ENCODE data around the gene BMPR1A.
A peak's percentile ranks its signal among the peaks of the same experiment; 100 is the strongest.

The BMPR1A gene

DNA sequence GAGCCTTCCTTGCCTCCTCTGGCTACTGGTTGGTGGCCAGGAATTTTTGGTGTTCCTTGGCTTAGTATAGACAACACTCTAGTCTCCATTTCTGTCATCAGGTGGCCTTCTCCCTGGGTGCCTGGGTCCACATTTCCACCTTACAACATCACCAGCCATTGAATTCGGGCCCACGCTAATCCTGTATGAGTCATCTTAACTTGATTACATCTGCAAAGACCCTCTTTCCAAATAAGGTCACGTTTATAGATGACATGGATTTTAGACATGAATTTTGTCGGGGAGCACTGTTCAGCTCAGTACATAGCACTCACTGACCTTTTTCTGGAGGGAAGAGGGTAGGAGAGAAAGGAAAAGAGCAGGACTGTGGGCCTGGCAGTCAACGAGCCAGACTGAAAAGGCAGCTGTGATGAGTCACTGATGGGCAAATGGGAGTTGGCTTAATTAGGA lies 161.6 kb downstream of the BMPR1A start:
- Histone ChIP-seq H3K9ac (ENCODE audit: low read length) (no peak overlapping the region), H3K4me2 (ENCODE audit: low read length) (no peak overlapping the region), H2BK120ac (ENCODE audit: low read depth, low read length) (no peak overlapping the region), H3K23ac (ENCODE audit: low read length) (no peak overlapping the region), H3K27ac (ENCODE audit: low read depth, low read length) (no peak overlapping the region), H2BK15ac (replicated peaks; ENCODE audit: low read depth) (no peak overlapping the region), H3K79me2 (ENCODE audit: control insufficient read depth, insufficient read depth, low read length) (no peaks in the 10 kb centered on the region), H3K18ac (ENCODE audit: low read length) (no peak overlapping the region), H3K36me3 (ENCODE audit: control insufficient read depth, insufficient read depth, low read length) (peaks cover 9% of the 10 kb centered on the region), H3K56ac (ENCODE audit: low read length) (no peak overlapping the region), H3K4me1 (ENCODE audit: control insufficient read depth, low read depth, low read length) (no peaks in the 10 kb centered on the region), H3K4ac (ENCODE audit: low read depth, low read length) (no peak overlapping the region), H3K4me3 (ENCODE audit: low read length) (no peak overlapping the region), H4K5ac (ENCODE audit: low read length) (no peak overlapping the region), H3K79me1 (ENCODE audit: low read length) (no peaks in the 10 kb centered on the region), H2BK5ac (ENCODE audit: low read length) (no peak overlapping the region), H2AK5ac (ENCODE audit: low read length) (no peak overlapping the region), H3K27me3 (ENCODE audit: insufficient read depth, low read length, poor library complexity) (no peaks in the 10 kb centered on the region), H4K8ac (ENCODE audit: low read depth, low read length) (no peak overlapping the region)
- WGBS (ENCODE audit: extremely low coverage, insufficient coverage, low lambda C conversion rate): no CpG with 5 or more reads among the region's 5 CpGs
- DNase-seq: peak; percentile 53

DNA sequence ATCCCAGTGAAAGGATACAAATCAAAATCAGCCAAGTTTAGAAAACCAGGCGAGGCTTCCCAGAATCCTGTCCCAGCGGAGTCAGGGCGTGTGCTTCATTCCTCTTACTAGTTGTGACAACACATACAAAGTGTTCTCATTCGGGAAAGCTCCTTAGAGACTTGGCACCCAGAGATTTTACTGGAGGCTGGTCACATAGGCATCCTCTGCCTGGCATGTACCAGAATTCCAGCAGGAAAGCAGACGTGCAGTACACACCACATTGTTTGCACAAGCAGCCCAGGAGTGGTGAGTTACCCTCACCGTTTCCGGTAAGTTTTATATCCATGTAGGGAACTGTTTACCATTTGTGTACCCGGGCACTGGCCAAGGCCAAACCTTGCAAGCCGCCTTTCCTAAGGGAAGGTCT lies 166.1 kb downstream of the BMPR1A start:
- Histone ChIP-seq H3K4ac (ENCODE audit: low read depth, low read length) (no peak overlapping the region), H4K8ac (ENCODE audit: low read depth, low read length) (no peak overlapping the region), H4K5ac (ENCODE audit: low read length) (no peak overlapping the region), H3K23ac (ENCODE audit: low read length) (no peak overlapping the region), H3K79me2 (ENCODE audit: control insufficient read depth, insufficient read depth, low read length) (no peaks in the 10 kb centered on the region), H3K9ac (ENCODE audit: low read length) (no peak overlapping the region), H3K79me1 (ENCODE audit: low read length) (no peaks in the 10 kb centered on the region), H3K4me1 (ENCODE audit: control insufficient read depth, low read depth, low read length) (no peaks in the 10 kb centered on the region), H2BK5ac (ENCODE audit: low read length) (no peak overlapping the region), H3K27ac (ENCODE audit: low read depth, low read length) (no peak overlapping the region), H3K18ac (ENCODE audit: low read length) (no peak overlapping the region), H3K36me3 (ENCODE audit: control insufficient read depth, insufficient read depth, low read length) (peaks cover 9% of the 10 kb centered on the region), H3K4me2 (ENCODE audit: low read length) (no peak overlapping the region), H3K4me3 (ENCODE audit: low read length) (no peak overlapping the region), H2BK120ac (ENCODE audit: low read depth, low read length) (no peak overlapping the region), H3K27me3 (ENCODE audit: insufficient read depth, low read length, poor library complexity) (no peaks in the 10 kb centered on the region), H2AK5ac (ENCODE audit: low read length) (no peak overlapping the region), H3K56ac (ENCODE audit: low read length) (no peak overlapping the region), H2BK15ac (replicated peaks; ENCODE audit: low read depth) (no peak overlapping the region)
- no peak for DNase-seq
- no CpG with 5 or more reads among the region's 9 CpGs for WGBS (ENCODE audit: extremely low coverage, insufficient coverage, low lambda C conversion rate)

DNA sequence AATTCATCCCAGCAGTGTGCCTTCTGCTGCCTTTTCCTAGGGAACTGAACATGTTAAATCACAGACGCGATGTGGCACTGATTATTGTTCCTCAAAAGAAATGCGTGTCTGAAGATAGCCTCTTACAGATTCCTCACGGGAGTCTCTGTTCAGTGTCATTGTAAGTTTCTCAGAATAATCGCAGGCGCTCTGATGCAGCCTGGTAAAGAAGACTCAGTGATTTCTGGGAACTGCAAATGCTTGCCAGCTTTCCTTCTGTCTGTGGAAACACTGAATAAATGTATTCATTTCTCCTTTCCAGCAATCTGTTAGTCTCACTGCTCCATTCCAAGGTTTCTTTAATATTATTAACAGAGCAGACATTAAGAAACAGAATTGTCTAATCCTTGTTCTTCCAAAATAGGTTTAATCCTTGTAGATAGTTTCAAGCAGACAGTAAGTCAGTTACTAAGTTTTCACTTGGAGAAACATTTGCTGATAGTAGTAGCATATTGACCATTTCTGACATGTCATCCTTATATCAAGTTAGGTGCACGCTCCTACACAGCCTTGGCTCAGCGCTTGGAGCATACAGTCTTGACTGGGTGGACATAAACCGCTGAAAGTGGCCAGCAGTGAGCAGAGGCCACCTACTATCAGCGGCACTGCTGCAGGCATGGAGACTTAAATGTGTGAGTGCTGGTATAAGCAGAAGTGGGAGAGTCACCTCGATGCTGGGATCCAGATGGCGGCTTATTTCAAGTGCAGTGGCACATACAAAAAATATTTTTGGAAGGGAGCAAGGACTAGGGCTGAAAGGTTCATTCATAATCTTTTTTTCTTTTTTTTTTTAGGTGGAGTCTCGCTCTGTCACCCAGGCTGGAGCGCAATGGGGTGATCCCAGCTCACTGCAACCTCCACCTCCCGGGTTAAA lies 173.3 kb downstream of the BMPR1A start:
- Histone ChIP-seq H3K18ac (ENCODE audit: low read length) (no peak overlapping the region), H3K56ac (ENCODE audit: low read length) (no peak overlapping the region), H3K79me2 (ENCODE audit: control insufficient read depth, insufficient read depth, low read length) (no peaks in the 10 kb centered on the region), H2AK5ac (ENCODE audit: low read length) (no peak overlapping the region), H2BK120ac (ENCODE audit: low read depth, low read length) (no peak overlapping the region), H3K27ac (ENCODE audit: low read depth, low read length) (no peak overlapping the region), H3K4me2 (ENCODE audit: low read length) (no peak overlapping the region), H3K36me3 (ENCODE audit: control insufficient read depth, insufficient read depth, low read length) (peaks cover 7% of the 10 kb centered on the region), H3K23ac (ENCODE audit: low read length) (no peak overlapping the region), H3K27me3 (ENCODE audit: insufficient read depth, low read length, poor library complexity) (no peaks in the 10 kb centered on the region), H2BK15ac (replicated peaks; ENCODE audit: low read depth) (no peak overlapping the region), H4K8ac (ENCODE audit: low read depth, low read length) (no peak overlapping the region), H3K79me1 (ENCODE audit: low read length) (no peaks in the 10 kb centered on the region), H3K9ac (ENCODE audit: low read length) (no peak overlapping the region), H4K5ac (ENCODE audit: low read length) (no peak overlapping the region), H3K4ac (ENCODE audit: low read depth, low read length) (no peak overlapping the region), H2BK5ac (ENCODE audit: low read length) (no peak overlapping the region), H3K4me3 (ENCODE audit: low read length) (no peak overlapping the region), H3K4me1 (ENCODE audit: control insufficient read depth, low read depth, low read length) (no peaks in the 10 kb centered on the region)
- no peak for DNase-seq
- no CpG with 5 or more reads among the region's 15 CpGs for WGBS (ENCODE audit: extremely low coverage, insufficient coverage, low lambda C conversion rate)

DNA sequence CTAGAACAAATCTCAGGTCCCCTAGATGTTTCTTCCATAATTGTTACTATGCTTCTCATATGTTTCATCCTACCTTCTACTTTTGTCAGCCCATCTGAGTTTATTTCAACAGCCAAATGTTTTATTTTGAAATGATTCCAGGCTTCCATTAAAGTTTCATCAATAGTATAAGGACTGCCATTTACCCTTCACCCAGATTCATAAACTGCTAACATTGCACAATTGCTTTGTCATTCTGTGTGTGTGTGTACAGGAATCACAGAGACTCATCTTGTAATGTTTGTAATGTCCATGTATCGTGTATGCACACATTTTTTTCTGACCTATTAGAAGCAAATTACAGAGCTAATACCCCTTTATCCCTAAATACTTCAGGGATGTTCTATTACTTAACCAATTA lies 175.5 kb downstream of the BMPR1A start:
- no peak overlapping the region for H3K56ac ChIP-seq (ENCODE audit: low read length)
- H4K8ac ChIP-seq (ENCODE audit: low read depth, low read length): no peak overlapping the region
- H3K4ac ChIP-seq (ENCODE audit: low read depth, low read length): no peak overlapping the region
- H2BK15ac ChIP-seq (replicated peaks; ENCODE audit: low read depth): no peak overlapping the region
- H3K9ac ChIP-seq (ENCODE audit: low read length): no peak overlapping the region
- H3K27me3 ChIP-seq (ENCODE audit: insufficient read depth, low read length, poor library complexity): no peaks in the 10 kb centered on the region
- H3K4me1 ChIP-seq (ENCODE audit: control insufficient read depth, low read depth, low read length): no peaks in the 10 kb centered on the region
- H3K4me3 ChIP-seq (ENCODE audit: low read length): no peak overlapping the region
- H2BK120ac ChIP-seq (ENCODE audit: low read depth, low read length): no peak overlapping the region
- no peaks in the 10 kb centered on the region for H3K79me1 ChIP-seq (ENCODE audit: low read length)
- no peak overlapping the region for H2AK5ac ChIP-seq (ENCODE audit: low read length)
- no peak overlapping the region for H2BK5ac ChIP-seq (ENCODE audit: low read length)
- H3K23ac ChIP-seq (ENCODE audit: low read length): no peak overlapping the region
- no peak overlapping the region for H3K18ac ChIP-seq (ENCODE audit: low read length)
- H3K36me3 ChIP-seq (ENCODE audit: control insufficient read depth, insufficient read depth, low read length): peaks cover 7% of the 10 kb centered on the region
- no peak overlapping the region for H3K27ac ChIP-seq (ENCODE audit: low read depth, low read length)
- DNase-seq: no peak
- no peak overlapping the region for H4K5ac ChIP-seq (ENCODE audit: low read length)
- no peak overlapping the region for H3K4me2 ChIP-seq (ENCODE audit: low read length)
- H3K79me2 ChIP-seq (ENCODE audit: control insufficient read depth, insufficient read depth, low read length): no peaks in the 10 kb centered on the region
- WGBS (ENCODE audit: extremely low coverage, insufficient coverage, low lambda C conversion rate): no CpG with 5 or more reads among the region's 1 CpG

DNA sequence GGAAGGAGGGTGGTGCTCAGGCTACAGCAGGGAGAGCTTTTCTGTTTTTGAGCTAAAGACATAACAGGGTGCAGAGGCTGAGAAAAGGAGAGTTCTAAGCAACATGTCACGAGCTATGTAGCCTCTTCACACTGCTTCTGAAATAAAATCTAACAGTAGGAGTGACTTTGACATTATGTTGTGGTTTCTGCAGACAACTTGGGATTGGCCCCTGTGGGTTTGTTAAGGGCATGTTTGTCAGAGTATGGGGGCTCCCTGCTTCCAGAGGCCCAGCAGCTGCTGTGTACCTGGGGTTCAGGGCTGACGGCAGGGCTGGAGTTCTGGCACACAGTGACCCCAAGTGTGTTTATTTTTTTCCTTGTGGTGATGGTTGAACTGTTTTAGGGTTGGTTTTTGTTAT lies 176.3 kb downstream of the BMPR1A start:
- H3K9ac ChIP-seq (ENCODE audit: low read length): no peak overlapping the region
- no peak overlapping the region for H2BK120ac ChIP-seq (ENCODE audit: low read depth, low read length)
- no peak overlapping the region for H4K8ac ChIP-seq (ENCODE audit: low read depth, low read length)
- H3K36me3 ChIP-seq (ENCODE audit: control insufficient read depth, insufficient read depth, low read length): peaks cover 7% of the 10 kb centered on the region
- no peak overlapping the region for H3K4me3 ChIP-seq (ENCODE audit: low read length)
- H3K18ac ChIP-seq (ENCODE audit: low read length): no peak overlapping the region
- no CpG with 5 or more reads among the region's 2 CpGs for WGBS (ENCODE audit: extremely low coverage, insufficient coverage, low lambda C conversion rate)
- no peak overlapping the region for H3K4ac ChIP-seq (ENCODE audit: low read depth, low read length)
- H3K27me3 ChIP-seq (ENCODE audit: insufficient read depth, low read length, poor library complexity): no peaks in the 10 kb centered on the region
- H3K23ac ChIP-seq (ENCODE audit: low read length): no peak overlapping the region
- no peak overlapping the region for H3K56ac ChIP-seq (ENCODE audit: low read length)
- H2BK15ac ChIP-seq (replicated peaks; ENCODE audit: low read depth): no peak overlapping the region
- H3K4me2 ChIP-seq (ENCODE audit: low read length): no peak overlapping the region
- no peaks in the 10 kb centered on the region for H3K79me2 ChIP-seq (ENCODE audit: control insufficient read depth, insufficient read depth, low read length)
- H2BK5ac ChIP-seq (ENCODE audit: low read length): no peak overlapping the region
- H3K4me1 ChIP-seq (ENCODE audit: control insufficient read depth, low read depth, low read length): no peaks in the 10 kb centered on the region
- H2AK5ac ChIP-seq (ENCODE audit: low read length): no peak overlapping the region
- no peak overlapping the region for H3K27ac ChIP-seq (ENCODE audit: low read depth, low read length)
- DNase-seq: no peak
- H3K79me1 ChIP-seq (ENCODE audit: low read length): no peaks in the 10 kb centered on the region
- H4K5ac ChIP-seq (ENCODE audit: low read length): no peak overlapping the region
